WTC11 (cell line): Measurements from ENCODE around the gene SH3GL3.

Source experiments
- JUN ChIP-seq: sonication (generic); formaldehyde crosslinking; IDR thresholded peaks from 2 replicates; pipeline ENCODE4 v1.8.0; 2023; ENCODE audit warnings: mild to moderate bottlenecking, missing genetic modification reagents
- NR1H2 ChIP-seq: sonication (generic); formaldehyde crosslinking; IDR thresholded peaks from 2 replicates; pipeline ENCODE4 v1.9.0; 2021; ENCODE audit warnings: mild to moderate bottlenecking, moderate library complexity, missing genetic modification reagents
- RELA ChIP-seq: sonication (generic); formaldehyde crosslinking; IDR thresholded peaks from 2 replicates; pipeline ENCODE4 v1.8.1; 2022; ENCODE audit warnings: missing genetic modification reagents, mild to moderate bottlenecking, borderline replicate concordance
- TEAD1 ChIP-seq: sonication (generic); formaldehyde crosslinking; IDR thresholded peaks from 2 replicates; pipeline ENCODE4 v1.8.0; 2022; ENCODE audit warnings: mild to moderate bottlenecking, missing genetic modification reagents
- TEAD4 ChIP-seq: sonication (generic); formaldehyde crosslinking; IDR thresholded peaks from 2 replicates; pipeline ENCODE4 v1.8.0; 2022; ENCODE audit warnings: mild to moderate bottlenecking, missing genetic modification reagents
- TP53 ChIP-seq: sonication (generic); formaldehyde crosslinking; IDR thresholded peaks from 2 replicates; pipeline ENCODE4 v1.8.1; 2023; ENCODE audit warnings: mild to moderate bottlenecking, missing genetic modification reagents
- TF ChIP-seq, protein P1 (sequence below): fragments of 200-600 bp; IDR thresholded peaks from 2 replicates; pipeline ENCODE4 v1.8.0; 2022; ENCODE audit warnings: antibody characterized with exemption
- TF ChIP-seq, protein P2 (sequence below): sonication (generic); formaldehyde crosslinking; IDR thresholded peaks from 2 replicates; pipeline ENCODE4 v1.8.1; 2023; ENCODE audit warnings: mild to moderate bottlenecking, moderate library complexity, missing genetic modification reagents

DNA sequence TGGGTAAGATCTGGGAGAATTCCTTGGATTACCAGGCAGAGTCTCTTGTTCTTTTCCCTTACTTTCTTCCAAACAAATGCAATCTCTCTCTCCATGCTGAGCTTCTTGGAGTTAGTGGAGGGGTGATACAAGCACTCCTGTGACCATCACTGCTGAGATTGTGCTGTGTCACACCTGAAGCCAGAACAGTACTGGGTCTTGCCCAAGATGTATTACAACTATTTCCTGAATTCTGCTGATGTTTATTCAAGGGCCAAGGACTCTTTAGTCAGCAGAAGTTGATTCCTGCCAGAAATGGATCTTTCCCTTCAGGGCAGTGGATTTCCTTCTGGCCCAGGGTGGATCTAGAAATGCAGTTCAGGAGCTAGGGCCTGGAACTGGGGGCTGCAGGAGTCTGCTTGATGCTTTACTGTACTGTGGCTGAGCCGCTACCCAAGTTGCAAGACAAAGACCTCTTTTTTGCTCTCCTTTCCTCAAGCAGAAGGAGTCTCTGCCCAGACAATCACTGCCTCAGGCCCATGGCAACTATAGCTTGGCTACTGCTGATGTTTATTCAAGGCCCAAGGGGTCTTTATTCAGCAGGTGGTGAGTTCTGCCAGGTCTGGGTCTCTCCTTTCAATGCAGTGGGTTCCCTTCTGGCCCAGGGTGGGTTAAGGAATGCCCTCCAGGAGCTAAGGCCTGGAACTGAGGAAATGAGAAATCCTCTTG, 98.8 kb downstream of the SH3GL3 start:
- TF ChIP-seq NR1H2 (CRISPR knock-in tag) (no peak), RELA (CRISPR knock-in tag) (no peak), TEAD4 (CRISPR knock-in tag) (no peak), TP53 (no peak), TEAD1 (CRISPR knock-in tag) (no peak), JUN (CRISPR knock-in tag) (no peak)
- TF ChIP-seq, protein P1, sequence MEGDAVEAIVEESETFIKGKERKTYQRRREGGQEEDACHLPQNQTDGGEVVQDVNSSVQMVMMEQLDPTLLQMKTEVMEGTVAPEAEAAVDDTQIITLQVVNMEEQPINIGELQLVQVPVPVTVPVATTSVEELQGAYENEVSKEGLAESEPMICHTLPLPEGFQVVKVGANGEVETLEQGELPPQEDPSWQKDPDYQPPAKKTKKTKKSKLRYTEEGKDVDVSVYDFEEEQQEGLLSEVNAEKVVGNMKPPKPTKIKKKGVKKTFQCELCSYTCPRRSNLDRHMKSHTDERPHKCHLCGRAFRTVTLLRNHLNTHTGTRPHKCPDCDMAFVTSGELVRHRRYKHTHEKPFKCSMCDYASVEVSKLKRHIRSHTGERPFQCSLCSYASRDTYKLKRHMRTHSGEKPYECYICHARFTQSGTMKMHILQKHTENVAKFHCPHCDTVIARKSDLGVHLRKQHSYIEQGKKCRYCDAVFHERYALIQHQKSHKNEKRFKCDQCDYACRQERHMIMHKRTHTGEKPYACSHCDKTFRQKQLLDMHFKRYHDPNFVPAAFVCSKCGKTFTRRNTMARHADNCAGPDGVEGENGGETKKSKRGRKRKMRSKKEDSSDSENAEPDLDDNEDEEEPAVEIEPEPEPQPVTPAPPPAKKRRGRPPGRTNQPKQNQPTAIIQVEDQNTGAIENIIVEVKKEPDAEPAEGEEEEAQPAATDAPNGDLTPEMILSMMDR: no peak
- TF ChIP-seq, protein P2, sequence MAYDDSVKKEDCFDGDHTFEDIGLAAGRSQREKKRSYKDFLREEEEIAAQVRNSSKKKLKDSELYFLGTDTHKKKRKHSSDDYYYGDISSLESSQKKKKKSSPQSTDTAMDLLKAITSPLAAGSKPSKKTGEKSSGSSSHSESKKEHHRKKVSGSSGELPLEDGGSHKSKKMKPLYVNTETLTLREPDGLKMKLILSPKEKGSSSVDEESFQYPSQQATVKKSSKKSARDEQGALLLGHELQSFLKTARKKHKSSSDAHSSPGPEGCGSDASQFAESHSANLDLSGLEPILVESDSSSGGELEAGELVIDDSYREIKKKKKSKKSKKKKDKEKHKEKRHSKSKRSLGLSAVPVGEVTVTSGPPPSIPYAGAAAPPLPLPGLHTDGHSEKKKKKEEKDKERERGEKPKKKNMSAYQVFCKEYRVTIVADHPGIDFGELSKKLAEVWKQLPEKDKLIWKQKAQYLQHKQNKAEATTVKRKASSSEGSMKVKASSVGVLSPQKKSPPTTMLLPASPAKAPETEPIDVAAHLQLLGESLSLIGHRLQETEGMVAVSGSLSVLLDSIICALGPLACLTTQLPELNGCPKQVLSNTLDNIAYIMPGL (CRISPR knock-in tag): no peak
